ENCODE results near the gene TLCD3B.

- no peak for TF ChIP-seq CTCF (conservative IDR thresholded peaks at IDR 0.05; ENCODE audit: low read depth, low read length)
- no peak for TF ChIP-seq EZH2 (IDR thresholded peaks at IDR 0.05; ENCODE audit: low read length, unreplicated experiment)
Observed at GRCh38 chr16:30027588-30028437, 3.3 kb downstream of the TLCD3B start.

Data from PC-3 (cell line).